Stimulated activated naive CD8-positive, alpha-beta T cell treated with anti-CD3 and anti-CD28 coated beads, Interleukin-15, amount 100 ng/mL, for 72 hours (primary cell): ENCODE data around the gene FSTL4.
A peak's percentile ranks its signal among the peaks of the same experiment; 100 is the strongest.

Experiments
- ATAC-seq: fragments of 150-1000 bp; cut with Tn5 transposase; 2 replicates; pipeline ENCODE4 v1.10.0; 2021; ENCODE audit warnings: mild to moderate bottlenecking, moderate library complexity
- DNase-seq, 2 donors: peaks; one replicate each; pipeline ENCODE4 v3.0.0; 2021 to 2022
- H3K27ac Mint-ChIP-seq, 2 donors: one replicate each; pipeline ENCODE4 v1.8.0; 2022; ENCODE audit warnings: mild to moderate bottlenecking in 2 of 2, mixed read lengths in 2 of 2, moderate library complexity in 2 of 2
- H3K27me3 Mint-ChIP-seq: one replicate; pipeline ENCODE4 v1.8.0; 2022; ENCODE audit warnings: mixed read lengths
- H3K4me1 Mint-ChIP-seq: one replicate; pipeline ENCODE4 v1.8.0; 2022; ENCODE audit warnings: mild to moderate bottlenecking, mixed read lengths
- H3K4me3 Mint-ChIP-seq, 2 donors: one replicate each; pipeline ENCODE4 v1.8.0; 2022; ENCODE audit warnings: mild to moderate bottlenecking in 2 of 2, mixed read lengths in 2 of 2, moderate library complexity in 1 of 2
- H3K9me3 Mint-ChIP-seq, 2 donors: one replicate each; pipeline ENCODE4 v1.8.0; 2022; ENCODE audit warnings: mixed read lengths in 2 of 2

The FSTL4 gene

DNA sequence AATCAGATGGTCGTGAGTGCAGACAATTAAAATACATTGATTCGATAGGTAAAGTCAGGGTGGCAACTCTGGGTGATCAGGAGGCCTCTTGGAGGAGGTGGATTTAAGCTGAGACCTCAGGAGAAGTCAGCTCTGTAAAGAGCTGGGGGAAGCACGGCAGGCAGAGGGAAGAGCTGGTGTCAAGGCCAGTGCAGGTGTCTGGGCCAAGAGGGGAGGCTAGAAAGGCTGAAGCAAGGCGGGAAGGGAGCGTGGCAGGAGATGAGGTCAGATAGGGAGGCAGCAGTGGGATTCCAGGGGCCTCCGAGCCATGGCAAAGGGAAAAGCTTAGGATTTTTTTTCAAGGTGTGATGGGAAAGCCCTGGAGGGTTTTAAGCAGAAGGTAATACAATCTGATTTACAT lies 178.7 kb downstream of the FSTL4 start:
- peaks cover 19% of the 10 kb centered on the region for H3K27me3 Mint-ChIP-seq

GRCh38 chr5:133432956-133433532 lies 179.3 kb downstream of the FSTL4 start:
- ATAC-seq (no peak), DNase-seq (no peak)
- H3K9me3 Mint-ChIP-seq: no peaks in the 10 kb centered on the region
- H3K27me3 Mint-ChIP-seq: peaks cover 19% of the 10 kb centered on the region
- no peaks in the 10 kb centered on the region for H3K4me1 Mint-ChIP-seq
- no peak overlapping the region for H3K27ac Mint-ChIP-seq
- H3K4me3 Mint-ChIP-seq: no peak overlapping the region

More for the DNA sequence above, 178.7 kb downstream of the FSTL4 start:
- ATAC-seq (no peak), DNase-seq (no peak)
- H3K4me3 Mint-ChIP-seq: no peak overlapping the region
- no peaks in the 10 kb centered on the region for H3K4me1 Mint-ChIP-seq
- no peaks in the 10 kb centered on the region for H3K9me3 Mint-ChIP-seq
- H3K27ac Mint-ChIP-seq: no peak overlapping the region

DNA sequence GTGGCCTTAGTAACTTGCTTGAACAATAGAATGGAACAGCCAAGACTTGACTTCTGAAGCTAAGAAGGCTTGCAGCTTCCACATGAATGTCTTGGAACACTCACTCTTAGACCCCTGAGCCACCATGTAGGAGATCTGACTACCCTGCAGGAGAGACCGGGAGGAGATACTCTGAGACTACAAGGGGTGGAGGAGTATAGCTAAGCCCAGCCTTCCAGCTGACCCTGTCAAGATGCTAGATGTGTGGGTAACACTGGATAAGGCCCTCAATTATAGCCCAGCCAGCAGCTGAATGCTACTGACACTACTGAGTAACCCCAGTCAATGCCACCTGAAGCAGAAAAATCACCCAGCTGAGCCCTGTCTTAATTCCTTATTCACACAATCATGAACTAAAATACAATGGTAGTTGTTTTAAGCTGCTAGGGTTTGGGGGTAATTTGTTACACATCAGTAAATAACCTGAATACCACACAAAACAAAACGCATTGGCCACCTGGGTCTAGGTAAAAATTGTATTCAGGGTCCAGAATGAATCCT lies 180.9 kb downstream of the FSTL4 start:
- Mint-ChIP-seq H3K4me1 (no peaks in the 10 kb centered on the region), H3K27ac (no peak overlapping the region), H3K9me3 (no peaks in the 10 kb centered on the region), H3K4me3 (no peak overlapping the region), H3K27me3 (peaks cover 15% of the 10 kb centered on the region)
- ATAC-seq: no peak
- DNase-seq: no peak

GRCh38 chr5:133430095-133430494 lies 182.2 kb downstream of the FSTL4 start:
- Mint-ChIP-seq H3K27ac (no peak overlapping the region), H3K27me3 (peaks cover 20% of the 10 kb centered on the region), H3K4me1 (no peaks in the 10 kb centered on the region), H3K4me3 (no peak overlapping the region), H3K9me3 (no peaks in the 10 kb centered on the region)
- no peak for DNase-seq
- no peak for ATAC-seq

- Mint-ChIP-seq H3K4me3 (no peak overlapping the region), H3K27me3 (peaks cover 21% of the 10 kb centered on the region), H3K4me1 (peaks cover 2% of the 10 kb centered on the region), H3K9me3 (no peaks in the 10 kb centered on the region), H3K27ac (no peak overlapping the region)
- no peak for ATAC-seq
- DNase-seq: no peak
These were observed 183.3 kb downstream of the FSTL4 start for GRCh38 chr5:133429046-133429445.

DNA sequence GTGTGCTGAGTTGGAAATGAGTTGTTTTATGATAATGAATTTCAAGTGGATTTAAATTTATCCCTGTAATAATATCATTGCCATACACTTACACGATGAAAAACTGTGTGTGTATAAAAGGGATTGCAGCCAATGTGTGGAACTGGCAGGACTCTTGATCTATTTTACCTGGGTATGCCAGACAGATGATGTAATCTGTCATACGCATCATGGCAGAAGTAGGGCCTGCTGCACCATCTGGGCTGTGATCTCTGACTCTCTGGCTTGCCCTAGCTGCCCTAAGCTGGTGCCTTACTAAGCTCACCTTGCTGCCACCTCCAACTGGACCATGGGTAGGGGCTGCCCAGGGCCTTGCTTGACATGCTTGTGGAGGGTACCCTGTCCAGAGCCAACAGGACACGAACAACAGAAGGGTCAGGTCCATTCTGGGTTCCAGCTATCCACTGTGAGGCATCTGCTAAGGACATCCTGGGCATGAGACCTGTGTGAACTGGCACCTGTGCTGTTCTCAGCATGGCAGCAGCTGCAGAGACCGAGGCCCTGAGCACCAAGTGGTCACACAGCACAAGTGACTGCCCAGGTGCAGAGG lies 184.2 kb downstream of the FSTL4 start:
- no peak overlapping the region for H3K27ac Mint-ChIP-seq
- H3K9me3 Mint-ChIP-seq: no peaks in the 10 kb centered on the region
- ATAC-seq (no peak), DNase-seq (no peak)
- peaks cover 23% of the 10 kb centered on the region for H3K27me3 Mint-ChIP-seq
- peaks cover 11% of the 10 kb centered on the region for H3K4me1 Mint-ChIP-seq
- no peak overlapping the region for H3K4me3 Mint-ChIP-seq

DNA sequence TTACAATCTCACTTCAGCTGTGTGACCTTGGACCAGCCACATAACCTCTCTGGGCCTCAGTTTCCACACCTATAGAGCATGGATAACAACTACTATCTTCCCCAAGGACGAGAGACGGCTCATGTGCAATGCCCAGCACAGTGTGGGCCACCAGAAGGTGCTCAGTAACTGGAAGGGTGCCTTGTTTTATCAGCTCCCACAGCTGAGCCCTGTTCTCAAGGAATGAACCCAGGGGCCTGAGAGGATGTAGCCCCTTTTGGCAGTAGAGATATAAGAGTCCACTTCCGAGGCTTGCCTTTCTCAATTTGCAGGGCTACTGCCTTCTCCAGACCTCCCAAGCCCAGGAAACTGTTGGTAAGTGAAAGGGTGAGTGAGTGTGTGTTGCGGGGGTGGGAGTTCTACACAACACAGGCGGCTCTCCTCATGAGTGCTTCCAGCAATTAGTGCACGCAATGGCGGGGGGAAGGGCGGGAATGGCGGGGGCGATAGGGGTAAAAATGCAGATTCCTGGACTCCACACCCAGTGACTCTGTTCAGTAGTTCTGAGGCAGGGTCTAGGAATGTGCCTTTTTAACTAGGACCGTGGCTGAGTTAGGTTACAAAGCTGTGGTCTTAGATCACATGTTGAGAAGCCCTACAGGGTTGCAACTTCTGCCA lies 185.1 kb downstream of the FSTL4 start:
- Mint-ChIP-seq H3K4me3 (no peak overlapping the region), H3K9me3 (no peaks in the 10 kb centered on the region), H3K4me1 (peaks cover 11% of the 10 kb centered on the region), H3K27me3 (peaks cover 29% of the 10 kb centered on the region), H3K27ac (peak overlapping the region in 1 of 2 donors; percentile 6)
- no peak for DNase-seq
- no peak for ATAC-seq

- H3K4me3 Mint-ChIP-seq: no peak overlapping the region
- H3K27me3 Mint-ChIP-seq: peaks cover 39% of the 10 kb centered on the region
- DNase-seq (no peak), ATAC-seq (no peak)
- H3K4me1 Mint-ChIP-seq: peaks cover 11% of the 10 kb centered on the region
- no peak overlapping the region for H3K27ac Mint-ChIP-seq
- H3K9me3 Mint-ChIP-seq: no peaks in the 10 kb centered on the region
These were observed 186.1 kb downstream of the FSTL4 start for GRCh38 chr5:133426264-133426663.

DNA sequence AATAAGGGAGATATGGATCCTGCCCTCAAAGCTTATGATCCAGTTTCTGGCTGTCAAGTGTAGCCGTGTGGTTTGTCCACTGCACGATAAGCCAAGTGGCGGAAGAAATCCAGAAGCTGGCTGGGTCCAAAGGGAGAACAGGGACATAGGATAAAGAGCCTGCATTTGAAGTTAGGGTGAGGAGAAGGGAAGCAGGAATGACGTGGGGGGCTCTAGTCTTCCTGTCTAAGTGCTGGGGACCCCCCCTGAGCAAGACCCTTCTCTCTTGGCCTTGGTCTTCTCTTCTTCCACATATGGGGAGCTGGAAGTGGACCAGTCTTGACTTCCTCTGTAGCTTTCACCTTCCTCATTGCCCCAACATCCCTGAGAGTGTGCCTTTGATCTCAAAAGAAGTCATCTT lies 186.6 kb downstream of the FSTL4 start:
- peaks cover 40% of the 10 kb centered on the region for H3K27me3 Mint-ChIP-seq
- H3K4me1 Mint-ChIP-seq: peaks cover 11% of the 10 kb centered on the region
- no peak for ATAC-seq
- H3K9me3 Mint-ChIP-seq: no peaks in the 10 kb centered on the region
- no peak overlapping the region for H3K4me3 Mint-ChIP-seq
- no peak for DNase-seq
- H3K27ac Mint-ChIP-seq: no peak overlapping the region

- DNase-seq (no peak), ATAC-seq (no peak)
- no peaks in the 10 kb centered on the region for H3K9me3 Mint-ChIP-seq
- H3K27me3 Mint-ChIP-seq: peaks cover 40% of the 10 kb centered on the region
- H3K27ac Mint-ChIP-seq: peak overlapping the region in 1 of 2 donors; percentile 9
- no peak overlapping the region for H3K4me3 Mint-ChIP-seq
- peaks cover 11% of the 10 kb centered on the region for H3K4me1 Mint-ChIP-seq
These were observed 187.1 kb downstream of the FSTL4 start for GRCh38 chr5:133425222-133425621.

GRCh38 chr5:133423618-133424282 lies 188.6 kb downstream of the FSTL4 start:
- H3K4me1 Mint-ChIP-seq: peaks cover 11% of the 10 kb centered on the region
- H3K9me3 Mint-ChIP-seq: no peaks in the 10 kb centered on the region
- peak overlapping the region in 1 of 2 donors; percentile 79 for H3K27ac Mint-ChIP-seq
- no peak overlapping the region for H3K4me3 Mint-ChIP-seq
- ATAC-seq: peak; percentile 92
- DNase-seq: peak; percentile 67 to 72
- peaks cover 40% of the 10 kb centered on the region for H3K27me3 Mint-ChIP-seq

GRCh38 chr5:133423011-133423617 lies 189.2 kb downstream of the FSTL4 start:
- Mint-ChIP-seq H3K27me3 (peaks cover 40% of the 10 kb centered on the region), H3K4me3 (no peak overlapping the region), H3K27ac (no peak overlapping the region), H3K4me1 (peaks cover 11% of the 10 kb centered on the region), H3K9me3 (no peaks in the 10 kb centered on the region)
- ATAC-seq: no peak
- no peak for DNase-seq

DNA sequence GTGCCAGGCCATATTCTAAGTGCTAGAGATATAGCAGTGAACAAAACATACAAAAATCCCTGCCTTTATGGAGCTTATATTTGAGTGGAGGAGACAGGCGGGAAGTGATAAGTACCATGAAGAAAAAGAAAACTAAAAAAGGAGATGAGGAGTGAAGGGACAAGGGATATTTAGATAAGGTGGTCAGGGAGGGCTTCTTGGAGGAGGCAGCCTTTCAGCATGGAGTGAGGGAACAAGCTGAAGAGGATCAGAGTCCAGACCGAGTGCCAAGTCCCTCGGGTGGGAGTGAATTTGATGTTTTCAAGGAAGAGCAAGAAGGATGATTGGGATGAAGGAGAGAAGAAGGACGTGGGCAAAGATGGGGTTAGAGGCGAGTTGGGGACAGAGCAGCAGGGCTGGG lies 190.5 kb downstream of the FSTL4 start:
- no peak overlapping the region for H3K4me3 Mint-ChIP-seq
- ATAC-seq (no peak), DNase-seq (no peak)
- H3K4me1 Mint-ChIP-seq: peaks cover 11% of the 10 kb centered on the region
- H3K27me3 Mint-ChIP-seq: peaks cover 48% of the 10 kb centered on the region
- H3K9me3 Mint-ChIP-seq: no peaks in the 10 kb centered on the region
- no peak overlapping the region for H3K27ac Mint-ChIP-seq

GRCh38 chr5:133421394-133421793 lies 190.9 kb downstream of the FSTL4 start:
- Mint-ChIP-seq H3K4me3 (no peak overlapping the region), H3K4me1 (peaks cover 11% of the 10 kb centered on the region), H3K27me3 (peaks cover 46% of the 10 kb centered on the region), H3K27ac (peak overlapping the region in 1 of 2 donors; percentile 28), H3K9me3 (no peaks in the 10 kb centered on the region)
- DNase-seq (no peak), ATAC-seq (no peak)

DNA sequence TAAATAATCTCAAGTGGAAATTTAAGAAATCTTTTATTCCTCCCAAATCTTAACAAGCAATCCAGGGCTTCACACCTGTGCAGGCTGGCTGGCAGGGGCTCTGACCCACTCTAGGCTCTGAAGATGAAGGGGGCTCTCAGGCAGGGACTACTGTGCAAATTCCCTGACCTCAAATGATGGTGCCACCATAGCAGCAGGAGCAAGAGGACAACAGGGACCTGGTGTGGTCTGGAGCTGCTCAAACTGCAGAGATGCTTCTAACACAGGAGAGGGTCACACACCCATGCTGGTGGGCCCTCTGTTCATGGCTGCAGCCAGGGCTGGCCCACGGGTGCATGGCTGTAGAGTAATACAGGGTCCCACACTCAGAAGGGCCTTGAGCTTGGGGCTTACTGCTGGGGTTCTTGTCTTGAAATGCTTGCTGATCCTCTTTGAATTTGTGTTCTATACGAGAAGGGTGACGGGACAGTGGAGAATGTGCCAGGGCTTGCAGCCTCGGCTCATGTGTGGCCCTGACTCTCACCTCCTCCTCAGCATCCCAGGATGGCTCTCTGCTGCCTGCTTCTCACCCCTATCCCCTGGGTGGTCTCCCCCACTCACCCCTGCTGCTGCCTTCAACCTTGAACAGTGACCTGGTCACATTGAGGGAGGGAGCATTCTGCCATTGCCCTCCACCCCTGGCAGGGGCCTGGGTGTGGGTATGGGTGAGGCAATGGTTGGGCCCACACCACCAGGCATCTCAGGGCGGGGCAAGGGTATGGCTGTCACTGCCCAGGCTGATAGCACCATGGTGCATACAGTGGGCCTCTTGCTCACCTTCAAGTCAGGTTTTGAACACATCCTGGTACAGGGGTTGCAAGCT lies 191.7 kb downstream of the FSTL4 start:
- Mint-ChIP-seq H3K4me1 (peaks cover 11% of the 10 kb centered on the region), H3K27ac (peak overlapping the region; percentile 37 to 43), H3K4me3 (no peak overlapping the region), H3K9me3 (no peaks in the 10 kb centered on the region), H3K27me3 (peaks cover 45% of the 10 kb centered on the region)
- DNase-seq (no peak), ATAC-seq (no peak)
